Stimulated activated CD8-positive, alpha-beta memory T cell treated with anti-CD3 and anti-CD28 coated beads, Interleukin-12 subunit alpha, Interleukin-12 subunit beta, amount 100 ng/mL, for 1 hour (primary cell): ENCODE results near the gene FRMPD4.

ENCODE experiments used
- DNase-seq: peaks from one replicate; pipeline ENCODE4 v3.0.0-alpha.2; 2020; ENCODE audit warnings: low read depth

FRMPD4 gene

GRCh38 chrX:12661464-12661863 is 523.2 kb downstream of the FRMPD4 start:
- no peak for DNase-seq

GRCh38 chrX:12672367-12673106 is 534.3 kb downstream of the FRMPD4 start:
- no peak for DNase-seq

GRCh38 chrX:12673487-12673886 is 535.2 kb downstream of the FRMPD4 start:
- DNase-seq = no peak

GRCh38 chrX:12679522-12679921 is 541.2 kb downstream of the FRMPD4 start:
- no peak for DNase-seq

- no peak for DNase-seq
Measured at GRCh38 chrX:12681047-12681446, 542.8 kb downstream of the FRMPD4 start.

- no peak for DNase-seq
Measured at GRCh38 chrX:12685541-12685940, 547.3 kb downstream of the FRMPD4 start.

- no peak for DNase-seq
Measured at GRCh38 chrX:12686331-12686730, 548.1 kb downstream of the FRMPD4 start.

GRCh38 chrX:12690646-12691045 is 552.4 kb downstream of the FRMPD4 start:
- DNase-seq = no peak

GRCh38 chrX:12693754-12694153 is 555.5 kb downstream of the FRMPD4 start:
- DNase-seq = no peak

GRCh38 chrX:12700745-12701144 is 562.5 kb downstream of the FRMPD4 start:
- no peak for DNase-seq

GRCh38 chrX:12701628-12702027 is 563.4 kb downstream of the FRMPD4 start:
- no peak for DNase-seq

GRCh38 chrX:12702509-12703091 is 564.3 kb downstream of the FRMPD4 start:
- DNase-seq = no peak

- no peak for DNase-seq
Measured at GRCh38 chrX:12704706-12705105, 566.4 kb downstream of the FRMPD4 start.

- DNase-seq = no peak
Measured at GRCh38 chrX:12709047-12709446, 570.8 kb downstream of the FRMPD4 start.

GRCh38 chrX:12711435-12712040 is 573.3 kb downstream of the FRMPD4 start:
- no peak for DNase-seq

- DNase-seq = no peak
Measured at GRCh38 chrX:12716574-12716973, 578.3 kb downstream of the FRMPD4 start.

- no peak for DNase-seq
Measured at GRCh38 chrX:12719837-12720236, 581.6 kb downstream of the FRMPD4 start.

GRCh38 chrX:12721042-12721441 is 582.8 kb downstream of the FRMPD4 start:
- no peak for DNase-seq

GRCh38 chrX:12722314-12722713 is 584.0 kb downstream of the FRMPD4 start:
- no peak for DNase-seq

GRCh38 chrX:12741416-12741815 is 603.1 kb downstream of the FRMPD4 start:
- no peak for DNase-seq

- no peak for DNase-seq
Measured at GRCh38 chrX:12747433-12747832, 609.2 kb downstream of the FRMPD4 start.

GRCh38 chrX:12751887-12752286 is 613.6 kb downstream of the FRMPD4 start:
- no peak for DNase-seq

GRCh38 chrX:12753366-12753765 is 615.1 kb downstream of the FRMPD4 start:
- DNase-seq = no peak

- DNase-seq = no peak
Measured at GRCh38 chrX:12758291-12758690, 620.0 kb downstream of the FRMPD4 start.
